GM19240 (cell line): ENCODE measurements around the gene PITPNB.

Experiments
- DNase-seq: peaks from one replicate; pipeline ENCODE4 v3.0.0; 2011; ENCODE audit warnings: low spot score; ENCODE audit not compliant: insufficient read length

PITPNB gene

DNA sequence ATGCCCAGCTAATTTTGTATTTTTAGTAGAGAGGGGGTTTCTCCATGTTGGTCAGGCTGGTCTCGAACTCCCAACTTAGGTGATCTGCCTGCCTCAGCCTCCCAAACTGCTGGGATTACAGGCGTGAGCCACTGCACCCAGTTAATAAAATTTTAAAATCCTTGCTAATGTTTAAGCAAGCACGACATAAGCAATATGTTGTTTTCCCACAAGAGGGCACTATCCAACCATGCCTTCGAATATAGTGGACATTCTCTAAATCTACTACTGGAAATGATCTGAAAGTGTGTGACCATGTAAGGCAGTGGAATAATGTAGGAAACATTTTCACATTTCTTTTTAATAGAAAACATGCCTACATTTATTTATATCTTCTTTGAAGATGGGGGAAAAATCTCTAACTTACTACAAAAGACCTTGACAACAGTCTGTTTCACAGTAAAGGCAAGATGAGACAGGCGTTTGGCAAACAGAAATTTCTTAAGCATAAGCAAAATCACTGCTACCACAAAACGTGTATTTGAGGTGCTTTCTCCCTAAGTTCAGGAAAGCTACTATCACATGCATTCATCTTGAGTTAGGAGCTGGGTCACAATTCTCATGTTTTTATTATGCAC is 38.2 kb downstream of the PITPNB start:
- no peak for DNase-seq

DNA sequence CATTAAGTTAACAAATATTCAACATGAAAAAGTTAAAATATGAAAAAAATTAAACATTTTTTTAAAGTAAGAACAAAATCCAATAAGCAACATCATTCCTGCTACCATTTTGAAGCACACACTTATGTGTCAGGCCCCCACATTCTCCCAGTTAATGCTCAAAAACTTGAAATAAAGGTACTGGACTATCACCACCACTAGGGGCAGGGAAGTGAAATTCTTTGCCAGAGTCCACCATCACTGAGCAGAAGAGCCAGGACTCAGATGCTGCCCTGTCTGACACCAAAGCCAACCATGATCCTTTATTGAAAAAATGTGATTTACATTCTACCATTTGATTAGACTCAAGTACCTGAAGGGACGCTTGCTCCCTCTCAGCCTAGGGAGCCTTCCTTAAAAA is 39.1 kb downstream of the PITPNB start:
- no peak for DNase-seq

DNA sequence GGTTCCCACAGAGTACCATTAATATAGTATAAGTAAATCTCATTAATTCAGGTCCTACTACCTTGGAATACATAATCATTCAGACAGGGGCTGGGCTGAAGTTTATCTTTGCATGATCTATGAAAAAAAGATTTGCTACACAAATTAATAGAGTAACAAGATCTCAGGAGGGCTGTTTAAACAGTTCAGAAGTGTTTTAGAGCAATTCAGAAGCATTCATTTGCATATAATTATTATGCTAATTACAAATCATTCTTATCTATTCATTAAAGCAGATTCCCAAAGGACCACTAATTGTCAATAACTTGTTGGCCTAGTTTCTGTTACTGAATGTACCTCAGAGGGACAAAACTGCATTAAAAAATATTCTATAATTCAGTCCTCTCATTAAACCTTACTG is 40.5 kb downstream of the PITPNB start:
- no peak for DNase-seq

DNA sequence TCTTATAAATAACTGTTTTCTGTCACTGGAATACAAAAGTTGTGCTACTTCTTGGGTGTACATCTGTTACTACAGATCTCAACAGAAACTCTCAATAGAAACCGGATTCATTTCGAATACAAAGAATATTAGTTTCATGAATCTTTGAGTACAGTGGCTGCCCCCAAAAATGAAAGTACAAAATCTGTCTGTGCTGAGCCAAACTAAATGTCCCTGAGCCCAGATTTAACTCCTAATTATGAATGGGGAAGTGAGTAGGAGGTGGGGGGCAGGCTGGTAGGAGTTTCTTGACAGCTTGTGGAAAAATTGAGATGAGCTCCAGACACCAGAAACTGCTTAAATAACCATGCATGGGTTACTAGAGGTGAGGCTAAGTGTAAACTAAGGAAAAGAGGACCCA is 41.6 kb downstream of the PITPNB start:
- no peak for DNase-seq

DNA sequence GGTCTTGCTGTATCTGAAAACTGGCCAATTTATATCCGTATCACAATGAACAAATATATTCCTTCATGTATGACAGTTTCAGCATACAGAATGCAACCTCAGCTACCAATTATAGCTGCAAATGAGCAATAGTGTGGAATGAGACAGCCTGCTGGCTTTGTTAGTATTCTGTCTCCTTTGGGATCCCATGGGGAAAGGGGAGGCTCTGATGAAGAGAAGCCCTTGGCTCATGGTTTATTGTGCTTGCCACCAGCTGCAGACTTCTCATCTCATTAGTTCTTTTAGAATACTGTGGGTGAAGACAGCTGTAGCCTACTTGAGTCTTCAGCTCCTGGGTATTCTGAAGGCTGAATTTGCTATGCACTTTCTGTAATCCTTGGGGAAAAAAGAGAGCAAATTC is 42.4 kb downstream of the PITPNB start:
- DNase-seq, result no peak

DNA sequence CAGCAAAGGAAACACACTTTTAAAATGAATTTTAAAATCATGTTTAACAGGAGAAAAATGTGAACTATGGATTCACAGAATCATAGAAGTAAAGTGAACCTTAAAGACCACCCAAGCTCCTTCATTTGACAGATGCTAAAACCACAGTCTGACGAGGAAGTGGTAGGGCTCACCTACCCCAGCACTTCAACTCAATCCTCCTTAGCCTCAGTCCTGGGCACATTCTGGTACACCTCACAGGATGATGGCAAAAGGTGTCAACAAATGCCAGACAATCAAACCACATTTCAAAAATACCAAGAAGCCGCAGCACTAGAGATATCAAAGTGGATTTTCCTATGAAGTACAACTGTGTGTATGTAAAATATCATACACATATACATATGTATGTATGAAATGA is 43.1 kb downstream of the PITPNB start:
- DNase-seq, result no peak

DNA sequence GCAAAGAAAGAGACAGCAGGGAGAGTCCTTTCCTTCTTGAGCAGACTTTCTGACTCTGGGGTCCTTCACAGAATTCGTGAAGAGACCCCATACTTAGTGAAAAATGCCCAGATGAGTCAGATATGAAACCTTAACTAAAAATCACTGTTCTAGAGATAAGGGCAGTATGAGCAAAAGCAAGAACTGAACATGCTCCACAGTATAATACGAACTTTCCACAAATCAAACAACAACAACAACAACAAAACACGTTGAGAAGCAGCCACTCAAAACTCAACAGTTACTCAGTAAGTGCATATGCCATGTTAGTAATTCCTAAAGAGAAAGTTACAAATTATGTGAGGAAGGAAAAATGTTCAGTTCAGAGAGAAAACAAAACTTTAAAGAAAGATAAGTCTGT is 44.3 kb downstream of the PITPNB start:
- no peak for DNase-seq

DNA sequence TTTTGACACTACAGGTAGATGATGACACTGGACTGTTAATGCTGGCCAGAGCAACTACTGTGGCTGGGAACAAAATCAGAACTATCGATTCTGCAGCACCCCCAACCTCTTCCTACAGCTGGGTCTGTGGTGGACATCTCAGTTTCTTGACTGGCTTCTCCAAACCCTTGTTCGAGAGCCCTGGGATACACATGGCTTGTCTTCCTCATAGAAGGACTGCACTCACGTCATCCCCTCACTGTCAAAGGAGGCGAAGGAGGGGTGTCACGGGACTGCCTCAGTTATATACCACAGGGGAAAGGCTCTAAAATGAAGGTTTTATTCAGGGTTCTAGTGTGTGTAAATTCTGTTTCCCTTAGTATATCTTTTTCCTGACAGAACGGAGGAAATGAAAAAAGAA is 44.9 kb downstream of the PITPNB start:
- DNase-seq, result no peak

DNA sequence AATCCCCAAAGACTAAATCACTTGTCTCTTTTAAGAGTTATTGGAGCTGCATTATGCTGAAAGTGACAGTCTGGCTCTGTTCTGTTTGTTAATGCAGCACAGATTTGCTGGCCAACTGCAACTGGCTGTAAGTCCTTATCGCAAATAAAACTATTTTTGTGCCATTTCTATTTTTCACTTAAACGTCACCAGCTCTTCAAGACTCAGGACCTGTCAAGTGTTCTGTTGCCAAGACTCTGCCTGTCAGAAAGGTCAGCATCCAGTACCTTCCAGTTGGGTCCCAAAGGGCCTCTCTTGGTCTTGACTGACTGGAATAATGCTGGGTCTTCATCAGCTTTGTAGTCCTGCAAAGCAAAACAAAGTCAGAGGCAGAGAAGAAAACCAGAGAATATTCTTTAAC is 45.6 kb downstream of the PITPNB start:
- DNase-seq, result no peak

DNA sequence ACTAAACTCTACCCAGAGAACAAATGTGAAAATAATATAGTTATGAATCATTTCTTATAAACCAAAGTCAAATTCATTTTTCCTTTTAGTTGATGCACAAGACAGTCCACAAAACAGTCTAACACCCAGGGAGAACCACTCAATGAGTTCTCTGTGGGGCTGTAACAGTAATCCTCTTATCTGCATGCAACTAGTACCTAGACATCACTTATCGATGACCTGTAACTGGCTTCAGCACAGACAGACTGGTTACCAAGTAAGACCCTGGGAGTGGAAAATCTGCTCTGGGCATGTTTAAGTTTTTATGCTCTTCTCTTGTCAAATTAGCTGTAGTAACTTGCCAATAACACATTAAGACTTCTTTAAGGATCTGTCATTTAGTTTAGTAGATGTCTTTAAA is 46.6 kb downstream of the PITPNB start:
- DNase-seq, result no peak

DNA sequence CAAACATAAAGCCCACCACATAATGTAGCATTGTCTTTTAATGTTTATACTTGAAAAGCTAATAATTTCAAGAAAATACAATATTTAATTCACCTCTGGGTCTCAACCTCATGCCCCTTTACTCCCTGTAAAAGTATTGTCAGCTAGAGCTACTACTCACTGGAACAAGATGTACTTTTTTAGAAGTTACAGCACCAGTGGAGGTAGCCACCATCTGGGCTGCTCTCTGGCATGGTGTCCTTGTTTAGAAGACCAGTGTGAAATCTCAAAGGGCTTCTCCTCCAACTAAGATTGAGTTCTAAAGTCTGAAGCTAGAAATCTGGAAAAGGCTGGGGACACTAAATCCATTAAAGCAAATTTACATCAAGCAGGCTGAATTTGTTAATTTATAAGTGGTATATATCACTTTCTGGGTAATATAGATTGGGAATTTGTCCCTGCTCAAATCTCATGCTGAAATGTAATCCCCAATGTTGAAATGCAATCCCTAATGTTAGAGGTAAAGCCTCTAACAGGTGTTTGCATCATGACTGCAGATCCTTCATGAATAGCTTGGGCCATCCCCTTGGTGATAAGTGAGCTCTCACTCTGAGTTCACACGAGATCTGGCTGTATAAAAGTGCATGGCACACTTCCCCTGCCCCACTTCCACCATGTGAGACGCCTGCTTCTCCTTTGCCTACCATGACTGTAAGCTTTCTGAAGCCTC is 47.6 kb downstream of the PITPNB start:
- DNase-seq, result no peak

DNA sequence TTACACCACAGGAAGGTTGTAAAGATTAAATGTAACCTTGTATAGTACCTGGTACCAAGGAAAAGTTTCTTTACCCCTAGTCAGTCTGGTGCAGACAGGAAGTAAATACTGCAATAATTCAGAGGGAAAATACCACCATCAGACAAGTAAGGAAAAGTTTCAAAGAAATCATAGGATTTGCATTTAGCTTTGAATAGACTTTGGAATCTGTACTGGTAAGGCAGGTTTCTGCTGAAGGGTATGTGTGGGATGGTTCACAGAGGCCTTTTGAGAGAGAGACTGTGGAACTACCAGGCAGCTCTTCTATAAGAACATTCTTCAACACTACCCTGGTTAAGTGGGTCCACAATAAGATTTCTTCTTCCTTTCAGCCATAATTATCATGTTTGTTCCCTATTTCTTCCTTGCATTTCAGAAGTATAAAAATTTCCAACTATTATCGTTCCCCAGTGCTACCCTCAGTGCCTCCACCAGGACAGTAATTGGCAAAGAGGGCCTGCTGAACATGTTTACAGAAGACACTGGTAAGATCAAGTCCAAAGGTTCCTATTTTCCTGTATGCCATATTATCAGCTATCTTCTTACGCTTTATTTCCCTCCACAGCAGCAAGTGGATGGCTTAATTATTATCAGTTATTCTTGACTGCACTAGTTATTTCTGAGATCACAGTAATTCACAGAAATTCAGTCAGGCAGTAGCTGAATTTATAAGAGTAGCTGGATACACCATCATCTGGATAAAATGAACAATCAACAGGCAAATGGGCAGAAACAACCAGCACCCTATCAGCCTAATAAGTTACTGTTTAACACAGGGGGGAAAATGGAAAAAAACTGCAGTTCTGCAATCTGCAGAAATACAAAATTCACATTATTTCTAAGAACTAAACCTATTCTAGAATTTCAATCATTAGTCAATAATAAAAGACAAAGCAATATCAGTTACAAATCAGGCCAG is 48.5 kb downstream of the PITPNB start:
- no peak for DNase-seq

DNA sequence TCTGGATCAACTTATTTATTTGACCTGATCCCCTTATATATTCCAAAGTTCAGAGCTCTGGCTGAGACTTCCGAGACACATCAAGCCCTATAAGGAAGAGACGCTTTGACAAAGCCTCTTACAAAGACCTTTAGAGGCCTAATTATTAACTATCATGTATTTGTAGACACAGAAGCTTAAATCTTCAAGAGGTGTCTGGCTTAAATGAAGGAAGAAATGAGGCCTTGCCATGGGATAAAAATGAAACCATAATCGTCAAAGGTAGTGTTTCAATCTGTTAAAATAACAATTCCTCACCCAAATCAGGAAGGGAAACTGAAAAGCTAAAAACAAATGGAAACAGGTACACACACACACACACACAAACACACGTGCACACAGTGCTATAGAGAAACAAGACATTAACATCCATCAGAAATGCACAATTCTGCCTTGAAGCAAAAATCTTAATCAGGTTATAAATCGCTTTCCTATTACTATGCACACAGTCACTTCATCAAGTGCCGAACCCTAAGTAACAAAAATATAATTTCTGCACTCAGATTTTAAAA is 50.2 kb downstream of the PITPNB start:
- no peak for DNase-seq

DNA sequence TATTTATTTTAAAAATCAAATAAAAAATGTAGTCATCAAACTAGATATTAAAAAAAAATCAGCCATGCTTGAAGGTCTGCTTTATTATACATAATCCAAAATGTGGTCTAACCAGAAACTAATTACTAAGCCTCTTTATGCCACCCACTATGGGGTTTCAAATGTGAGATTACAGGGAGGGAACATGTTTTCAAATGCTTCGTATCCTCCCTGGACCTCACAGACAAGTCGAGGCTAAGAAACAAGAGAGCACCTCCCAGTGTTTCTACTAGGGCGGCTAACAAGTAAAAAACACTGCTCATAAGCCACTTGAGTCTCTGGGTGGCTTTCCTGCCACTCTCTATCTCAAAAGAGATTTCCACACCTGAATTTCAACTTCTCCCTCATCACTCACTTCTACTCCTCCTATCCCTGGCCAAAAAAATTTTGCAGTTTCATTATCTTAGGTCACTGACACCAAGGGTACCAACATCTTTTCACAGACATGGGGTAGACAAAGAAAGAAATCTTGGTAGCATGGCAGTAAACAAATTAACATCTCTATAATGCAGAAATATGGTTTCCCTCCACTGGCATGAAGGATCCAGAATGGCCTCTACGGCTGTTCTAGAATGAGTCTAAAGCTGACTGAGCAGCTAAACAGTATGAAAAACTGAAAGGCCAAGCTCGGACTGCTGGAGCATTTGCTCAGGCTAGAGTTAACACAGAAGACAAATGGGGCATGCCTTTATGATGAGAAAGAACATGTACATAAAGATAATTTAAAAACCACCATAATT is 50.9 kb downstream of the PITPNB start:
- no peak for DNase-seq

DNA sequence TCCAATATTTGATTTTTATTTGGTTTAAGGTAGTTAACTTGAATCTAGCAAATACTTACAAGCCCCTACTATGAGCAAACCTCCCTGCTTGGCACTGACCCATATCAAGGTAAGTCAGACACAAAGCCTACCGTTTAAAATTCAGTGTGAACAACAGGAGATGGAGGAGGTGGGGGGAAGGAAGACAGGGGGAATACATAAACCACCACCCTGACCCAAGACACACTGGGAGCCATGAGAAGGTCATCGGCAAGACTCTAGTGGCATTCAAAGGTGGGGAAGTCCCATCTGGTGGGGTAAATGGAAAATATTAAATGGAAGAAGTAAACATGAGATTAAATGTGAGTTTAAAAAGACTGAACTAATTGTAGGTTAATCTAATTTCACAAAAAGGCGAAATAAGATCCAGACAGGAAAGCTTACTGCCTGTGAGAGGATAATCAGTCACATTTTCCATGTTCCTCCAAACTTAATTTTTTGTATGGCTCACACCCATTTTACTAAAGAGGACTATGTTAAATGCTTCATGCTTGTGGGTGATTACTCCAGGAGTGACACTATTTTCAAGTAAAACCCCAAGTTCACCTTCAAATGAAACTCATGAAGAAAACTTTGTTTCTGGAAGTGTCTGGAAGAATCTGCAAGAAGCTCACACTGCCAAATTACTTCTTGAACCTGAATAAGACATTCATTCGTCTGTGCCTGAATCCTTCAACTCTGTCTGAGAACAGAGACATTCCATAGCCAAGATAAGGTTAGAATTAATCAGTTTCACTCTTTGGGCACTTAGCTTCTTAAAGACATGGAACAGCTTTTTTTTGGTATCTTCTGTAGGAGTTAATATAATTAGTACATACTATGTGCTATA is 51.7 kb downstream of the PITPNB start:
- no peak for DNase-seq

DNA sequence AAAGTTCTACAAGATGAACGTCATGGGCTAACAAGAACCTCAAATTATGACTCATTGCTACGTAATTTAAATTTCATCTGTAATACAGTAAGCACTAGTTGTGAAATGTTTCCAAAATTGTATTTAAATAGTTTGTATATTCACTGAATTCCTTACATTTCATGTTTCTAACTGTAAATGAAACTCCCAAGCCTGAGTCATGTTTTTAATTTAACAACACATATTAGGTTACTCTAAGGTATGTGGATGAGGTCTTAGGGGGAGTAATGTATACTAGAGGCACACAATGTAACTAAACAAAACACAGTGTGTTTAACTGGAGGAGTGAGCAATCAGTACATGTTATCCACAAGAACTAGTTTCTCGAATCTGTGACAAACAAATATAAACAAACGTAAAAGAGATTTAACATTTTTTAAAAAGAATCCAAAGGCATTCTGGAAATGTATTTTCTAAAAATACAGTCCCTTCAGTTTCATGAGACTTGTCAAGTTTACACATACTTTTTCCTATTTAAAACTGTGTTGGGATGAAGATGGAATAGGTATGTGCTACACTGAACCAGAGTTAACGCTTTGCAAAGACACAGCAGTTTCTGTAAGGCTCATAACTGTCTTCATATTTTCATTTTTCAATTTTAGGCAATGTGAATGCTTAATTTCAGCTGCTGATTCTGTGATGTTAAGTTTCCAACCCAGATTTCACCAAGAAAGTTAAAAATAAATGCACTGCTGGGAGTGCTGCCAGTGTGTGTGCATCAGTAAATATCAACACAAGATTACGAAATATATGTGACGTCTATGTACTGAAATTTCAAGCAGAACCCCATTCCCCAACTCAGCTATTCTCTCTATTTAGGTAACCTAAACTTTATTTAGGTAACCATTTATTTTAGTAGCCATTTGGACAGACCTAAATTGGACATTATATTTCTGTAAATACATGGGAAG is 52.6 kb downstream of the PITPNB start:
- no peak for DNase-seq

DNA sequence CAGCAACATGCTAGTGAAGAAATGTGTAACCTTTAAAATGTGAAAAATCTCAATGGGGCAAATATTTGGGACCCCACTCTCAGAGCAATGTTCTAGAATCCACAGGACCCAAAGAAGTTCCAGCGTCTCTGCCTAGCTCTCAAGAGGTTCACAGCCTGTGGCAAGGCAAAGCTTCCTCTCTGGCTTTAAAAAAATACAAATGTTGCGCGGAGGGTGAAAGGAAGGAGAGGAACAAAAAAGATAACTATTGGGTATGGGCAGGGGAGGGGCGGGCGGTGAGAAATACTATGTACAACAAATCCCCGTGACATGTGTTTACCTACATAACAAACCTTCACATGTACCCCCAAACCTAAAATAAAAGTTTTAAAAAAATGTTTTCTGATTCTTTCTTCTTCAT is 53.6 kb downstream of the PITPNB start:
- DNase-seq, result no peak

DNA sequence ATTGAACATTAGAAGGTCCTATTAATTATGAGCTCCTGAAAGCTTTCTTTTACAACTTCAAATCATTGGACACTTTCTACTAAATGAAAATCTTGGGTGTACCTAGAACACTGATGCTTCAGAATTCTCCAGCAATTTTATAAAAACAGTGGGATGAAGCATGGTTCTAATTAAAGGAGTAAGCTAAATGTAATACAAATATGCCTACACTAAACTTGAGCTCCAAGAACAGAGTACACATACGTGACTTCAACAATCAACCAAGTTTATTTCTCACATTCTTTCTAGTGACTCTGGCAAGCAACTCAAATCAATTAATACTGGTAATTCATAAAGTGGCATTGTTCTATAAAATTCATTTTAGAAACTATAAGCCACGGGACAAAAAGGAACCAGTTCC is 55.5 kb downstream of the PITPNB start:
- DNase-seq, result no peak

DNA sequence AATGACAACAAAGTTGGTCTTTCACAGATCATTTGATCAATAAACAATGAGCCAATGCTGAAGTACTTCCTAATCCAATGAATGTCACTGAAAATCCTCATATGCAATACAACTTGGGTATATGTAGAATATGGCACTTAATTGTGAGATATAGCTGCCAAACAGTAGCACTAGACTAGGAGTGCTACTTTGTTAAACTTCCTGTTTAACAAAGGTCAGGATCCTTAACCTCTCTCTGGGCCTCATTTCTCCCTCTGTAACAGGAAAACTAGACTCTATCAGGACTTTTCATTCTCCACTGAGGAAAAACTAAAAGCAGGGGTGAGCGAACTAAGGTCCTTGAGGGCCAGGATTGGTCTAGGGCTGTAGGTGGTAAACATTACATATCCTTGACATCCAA is 56.1 kb downstream of the PITPNB start:
- DNase-seq, result no peak
